Gastroesophageal sphincter (tissue), 3 donors: ENCODE data around the gene NAP1L1.

Source experiments
- CTCF ChIP-seq, 4 experiments: fragments of 200-600 bp in 2 of 4; fragments of 450-650 bp in 2 of 4; sonication (generic) in 1 of 4; IDR thresholded peaks; one replicate each; pipeline ENCODE4 v1.5.1; 2017 to 2019; ENCODE audit warnings: antibody characterized with exemption in 4 of 4, mild to moderate bottlenecking in 2 of 4, moderate library complexity in 2 of 4
- EP300 ChIP-seq: sonication (generic); formaldehyde crosslinking; IDR thresholded peaks from one replicate; pipeline ENCODE4 v1.6.1; 2017; ENCODE audit warnings: antibody characterized with exemption, mild to moderate bottlenecking
- POLR2AphosphoS5 ChIP-seq: sonication (generic); formaldehyde crosslinking; IDR thresholded peaks from one replicate; pipeline ENCODE4 v1.6.1; 2017; ENCODE audit warnings: antibody characterized with exemption

DNA sequence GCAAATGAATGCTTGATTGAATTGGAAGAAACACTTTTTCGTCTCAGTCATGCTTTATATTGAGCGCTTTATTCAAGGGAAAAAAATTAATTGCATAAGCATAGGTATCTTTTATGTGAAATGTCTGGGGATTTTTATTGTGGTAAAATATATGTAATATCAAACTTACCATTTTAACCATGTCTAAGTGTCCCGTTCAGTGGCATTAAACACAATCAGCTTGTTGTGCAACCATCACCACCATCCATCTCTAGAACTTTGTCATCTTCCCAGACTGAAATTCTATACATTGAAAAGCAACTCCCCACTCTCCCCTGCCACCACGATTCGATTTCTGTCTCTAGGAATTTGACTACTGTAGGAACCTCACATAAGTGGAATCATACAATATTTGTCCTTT, 92.7 kb downstream of the NAP1L1 start:
- TF ChIP-seq POLR2AphosphoS5 (no peak), EP300 (no peak), CTCF (IDR thresholded peaks at IDR 0.05) (no peak)
